Endothelial cell (in vitro differentiated cells): Measurements from ENCODE around the gene NUP214. TPM values are rescaled to one million over a fixed set of nuclear protein-coding genes. Genes with fewer than 3 reads are reported as not detected.

Experiments
- DNase-seq: peaks from one replicate; pipeline ENCODE4 v3.0.0; 2021; ENCODE audit warnings: low spot score
- H3K27ac Mint-ChIP-seq: one replicate; pipeline ENCODE4 v1.8.0; 2021; ENCODE audit warnings: mixed read lengths, inconsistent platforms; ENCODE audit not compliant: unreplicated experiment
- H3K27me3 Mint-ChIP-seq: one replicate; pipeline ENCODE4 v1.8.0; 2021; ENCODE audit warnings: mild to moderate bottlenecking, moderate library complexity, mixed read lengths, inconsistent platforms; ENCODE audit not compliant: unreplicated experiment
- H3K36me3 Mint-ChIP-seq: one replicate; pipeline ENCODE4 v1.8.0; 2021; ENCODE audit warnings: mild to moderate bottlenecking, low read depth, mixed read lengths, inconsistent platforms; ENCODE audit not compliant: unreplicated experiment
- H3K4me1 Mint-ChIP-seq: one replicate; pipeline ENCODE4 v1.8.0; 2021; ENCODE audit warnings: mild to moderate bottlenecking, mixed read lengths, inconsistent platforms; ENCODE audit not compliant: unreplicated experiment
- H3K4me3 Mint-ChIP-seq: one replicate; pipeline ENCODE4 v1.8.0; 2021; ENCODE audit warnings: mild to moderate bottlenecking, mixed read lengths, inconsistent platforms; ENCODE audit not compliant: unreplicated experiment
- H3K9me3 Mint-ChIP-seq: one replicate; pipeline ENCODE4 v1.8.0; 2021; ENCODE audit warnings: mixed read lengths, inconsistent platforms; ENCODE audit not compliant: unreplicated experiment
- CTCF ChIP-seq: fragments of 200-600 bp; sonication (generic); IDR thresholded peaks from one replicate; pipeline ENCODE4 v1.5.0; 2021; ENCODE audit warnings: antibody characterized with exemption; ENCODE audit not compliant: unreplicated experiment
- total RNA-seq: library from RNA; stranded (reverse); fragmentation: NEBNext Ultra II Directional; extraction: Animal tissue kit (Norgen Biotek cat#: 25700); gene quantifications from one replicate; pipeline ENCODE4 v1.2.1, GENCODE V29; 2021; ENCODE audit not compliant: unreplicated experiment

NUP214 gene
- total RNA-seq, 1 donor from 2014 or later: 60.8 TPM

DNA sequence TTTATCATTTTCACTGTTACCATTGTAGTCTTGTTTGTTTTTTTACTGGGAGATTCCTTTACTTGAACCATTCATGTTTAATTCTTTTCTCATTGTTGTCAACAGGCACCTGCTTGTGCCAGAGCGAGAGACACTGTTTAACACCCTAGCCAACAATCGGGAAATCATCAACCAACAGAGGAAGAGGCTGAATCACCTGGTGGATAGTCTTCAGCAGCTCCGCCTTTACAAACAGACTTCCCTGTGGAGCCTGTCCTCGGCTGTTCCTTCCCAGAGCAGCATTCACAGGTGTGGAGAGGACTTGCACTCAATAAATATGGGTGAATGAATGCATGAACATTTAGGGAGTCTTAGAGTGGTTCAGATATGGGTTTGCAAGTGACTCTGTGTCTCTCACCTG lies 37.5 kb downstream of the NUP214 start:
- H3K9me3 Mint-ChIP-seq: no peaks in the 10 kb centered on the region
- DNase-seq: no peak
- no peaks in the 10 kb centered on the region for H3K4me1 Mint-ChIP-seq
- no peaks in the 10 kb centered on the region for H3K27me3 Mint-ChIP-seq
- peaks cover 11% of the 10 kb centered on the region for H3K36me3 Mint-ChIP-seq
- H3K4me3 Mint-ChIP-seq: no peak overlapping the region
- no peak for TF ChIP-seq CTCF
- H3K27ac Mint-ChIP-seq: no peak overlapping the region

GRCh38 chr9:131165523-131165922 lies 40.1 kb downstream of the NUP214 start:
- no peaks in the 10 kb centered on the region for H3K27me3 Mint-ChIP-seq
- no peak for TF ChIP-seq CTCF
- no peak for DNase-seq
- H3K4me3 Mint-ChIP-seq: no peak overlapping the region
- H3K9me3 Mint-ChIP-seq: no peaks in the 10 kb centered on the region
- no peaks in the 10 kb centered on the region for H3K4me1 Mint-ChIP-seq
- no peak overlapping the region for H3K27ac Mint-ChIP-seq
- H3K36me3 Mint-ChIP-seq: peaks cover 16% of the 10 kb centered on the region

GRCh38 chr9:131167146-131167692 lies 41.8 kb downstream of the NUP214 start:
- no peak overlapping the region for H3K27ac Mint-ChIP-seq
- DNase-seq: no peak
- no peaks in the 10 kb centered on the region for H3K4me1 Mint-ChIP-seq
- peaks cover 25% of the 10 kb centered on the region for H3K36me3 Mint-ChIP-seq
- no peak overlapping the region for H3K4me3 Mint-ChIP-seq
- no peak for TF ChIP-seq CTCF
- H3K27me3 Mint-ChIP-seq: no peaks in the 10 kb centered on the region
- no peaks in the 10 kb centered on the region for H3K9me3 Mint-ChIP-seq

DNA sequence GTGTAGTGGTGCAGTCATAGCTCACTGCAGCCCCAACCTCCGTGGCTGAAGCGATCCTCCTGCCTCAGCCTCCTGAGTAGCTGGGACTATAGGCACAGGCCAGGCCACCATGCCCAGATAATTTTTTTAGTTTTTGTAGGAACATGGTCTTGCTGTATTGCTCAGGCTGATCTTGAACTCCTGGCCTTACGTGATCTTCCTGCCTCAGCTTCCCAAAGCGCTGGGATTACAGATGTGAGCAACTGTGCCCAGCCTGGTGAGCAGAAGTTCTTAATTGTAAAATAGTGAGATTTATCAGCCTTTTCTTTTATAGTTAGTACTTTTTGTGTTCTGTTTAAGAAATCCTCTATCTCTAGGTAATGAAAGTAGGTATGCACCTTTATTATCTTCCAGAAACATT lies 42.5 kb downstream of the NUP214 start:
- no peak for TF ChIP-seq CTCF
- no peak for DNase-seq
- H3K36me3 Mint-ChIP-seq: peaks cover 25% of the 10 kb centered on the region
- H3K4me3 Mint-ChIP-seq: no peak overlapping the region
- no peaks in the 10 kb centered on the region for H3K27me3 Mint-ChIP-seq
- H3K27ac Mint-ChIP-seq: no peak overlapping the region
- H3K9me3 Mint-ChIP-seq: no peaks in the 10 kb centered on the region
- no peaks in the 10 kb centered on the region for H3K4me1 Mint-ChIP-seq

DNA sequence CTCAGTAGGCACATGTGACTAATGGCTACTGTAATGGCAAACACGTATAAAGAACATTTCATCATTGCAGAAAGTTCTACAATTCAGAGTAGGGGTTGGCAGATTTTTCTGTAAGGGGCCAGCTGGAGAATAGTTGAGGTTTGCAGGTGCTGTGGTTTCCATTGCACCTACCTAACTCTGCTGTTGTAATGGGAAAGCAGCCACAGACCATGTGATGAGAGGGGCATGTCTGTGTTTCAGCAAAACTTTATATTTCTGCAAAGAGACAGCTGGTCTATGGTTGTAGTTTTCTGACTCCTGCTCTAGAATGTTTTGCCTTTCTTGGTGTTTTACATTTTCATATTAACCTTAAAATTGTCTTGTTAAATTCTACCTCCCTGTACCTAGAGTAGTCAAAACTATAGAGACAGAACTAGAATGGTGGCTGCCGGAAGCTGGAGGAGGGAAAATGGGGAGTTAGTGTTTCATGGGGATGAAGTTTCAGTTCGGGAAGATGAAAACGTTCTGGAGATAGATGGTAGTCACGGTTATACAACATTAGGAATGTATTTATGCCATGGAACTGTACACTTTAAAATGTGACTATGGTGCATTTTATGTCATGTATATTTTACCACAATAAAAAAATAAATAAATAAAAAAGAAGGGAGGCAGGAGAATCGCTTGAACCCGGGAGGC lies 44.3 kb downstream of the NUP214 start:
- H3K36me3 Mint-ChIP-seq: peaks cover 23% of the 10 kb centered on the region

More for the DNA sequence above, 44.3 kb downstream of the NUP214 start:
- Mint-ChIP-seq H3K4me3 (peak overlapping the region; percentile 7), H3K4me1 (no peaks in the 10 kb centered on the region), H3K27ac (no peak overlapping the region), H3K9me3 (no peaks in the 10 kb centered on the region), H3K27me3 (no peaks in the 10 kb centered on the region)
- TF ChIP-seq CTCF: no peak
- no peak for DNase-seq
